Choroid plexus epithelial cell (primary cell): ENCODE data around the gene BTBD16.

Source experiments
- DNase-seq: peaks from one replicate; pipeline ENCODE4 v3.0.0-alpha.2; 2010; ENCODE audit warnings: low read depth
- H3K4me3 ChIP-seq: 2 replicates; pipeline ENCODE4 v1.5.1; 2011; ENCODE audit warnings: low read depth, mild to moderate bottlenecking, control low read depth, low read length, moderate library complexity
- CTCF ChIP-seq: conservative IDR thresholded peaks from 2 replicates; pipeline ENCODE4 v1.5.1; 2011; ENCODE audit warnings: low read depth, mild to moderate bottlenecking, control low read depth, inconsistent platforms, low read length, moderate library complexity

BTBD16 gene

DNA sequence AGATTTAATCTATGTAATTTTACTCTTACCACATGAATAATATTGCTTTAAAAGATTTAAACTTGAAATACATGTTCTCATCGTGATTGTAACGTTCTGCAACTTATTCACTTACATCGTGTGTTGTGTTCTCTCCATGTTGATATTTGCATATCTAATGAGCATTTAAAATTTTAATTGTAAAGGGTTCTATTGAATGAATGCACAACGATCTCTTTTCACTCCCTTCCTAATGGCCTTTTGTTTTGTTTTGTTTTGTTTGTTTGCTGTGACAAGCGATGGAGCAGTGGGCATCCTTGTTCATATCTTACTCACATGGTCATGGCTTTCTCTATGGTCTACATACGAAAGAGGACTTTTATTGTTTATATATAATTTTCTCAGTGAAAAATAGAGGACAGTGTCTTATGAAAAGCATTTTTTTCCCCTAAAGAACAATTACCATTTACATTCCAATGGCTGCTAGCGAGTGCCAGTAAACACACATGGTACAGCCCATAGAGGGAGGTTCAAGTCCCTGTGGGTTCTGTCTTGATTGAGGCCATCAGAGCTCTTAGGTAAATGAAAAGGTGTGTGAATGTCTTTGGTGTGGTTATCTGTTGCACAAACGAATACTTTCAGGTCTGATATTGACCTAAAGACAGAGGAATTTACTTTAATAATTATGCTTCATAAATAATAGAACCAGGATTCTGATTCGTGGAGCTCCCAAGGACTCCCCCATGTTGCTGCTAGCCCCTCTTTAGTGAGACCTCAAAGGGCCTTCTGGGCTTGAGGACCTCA is 32.4 kb downstream of the BTBD16 start:
- TF ChIP-seq CTCF = no peak
- no peak for DNase-seq
- H3K4me3 ChIP-seq = no peak overlapping the region

DNA sequence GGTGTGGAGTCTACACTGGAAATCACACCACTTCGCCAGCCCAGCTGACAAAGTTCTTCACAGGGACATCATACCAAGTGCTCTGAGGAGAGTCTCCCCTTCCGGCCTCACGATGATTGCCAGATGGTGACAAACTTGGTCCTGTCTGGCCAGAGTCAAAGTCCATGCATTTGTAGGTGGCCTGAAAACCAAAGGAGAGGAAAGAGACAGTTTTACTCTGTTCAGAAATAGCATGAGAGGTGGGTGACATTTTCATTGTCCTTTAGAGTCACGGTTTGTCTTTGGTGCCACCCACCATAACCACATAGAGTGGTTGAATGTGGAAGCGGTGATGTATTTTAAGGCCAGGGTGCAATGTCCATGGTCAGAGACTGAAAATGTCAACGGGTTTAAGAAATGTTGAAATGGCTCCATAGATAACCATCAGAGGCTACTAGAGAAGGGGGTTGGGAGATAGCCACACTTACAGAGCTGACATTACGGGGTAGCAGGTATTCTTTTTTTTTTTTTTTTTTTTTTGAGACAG is 33.0 kb downstream of the BTBD16 start:
- no peak overlapping the region for H3K4me3 ChIP-seq
- DNase-seq = no peak
- no peak for TF ChIP-seq CTCF

- no peak for TF ChIP-seq CTCF
- no peak for DNase-seq
- no peak overlapping the region for H3K4me3 ChIP-seq
Observed at GRCh38 chr10:122306282-122306681, 35.2 kb downstream of the BTBD16 start.

- no peak overlapping the region for H3K4me3 ChIP-seq
- no peak for TF ChIP-seq CTCF
- DNase-seq = no peak
Observed at GRCh38 chr10:122306744-122307143, 35.6 kb downstream of the BTBD16 start.

- no peak for TF ChIP-seq CTCF
- H3K4me3 ChIP-seq = peak overlapping the region; percentile 28
- DNase-seq = peak; percentile 98
Observed at GRCh38 chr10:122307669-122308416, 36.7 kb downstream of the BTBD16 start.

- no peak for TF ChIP-seq CTCF
- no peak for DNase-seq
- no peak overlapping the region for H3K4me3 ChIP-seq
Observed at GRCh38 chr10:122308417-122309141, 37.5 kb downstream of the BTBD16 start.
